Transverse colon (tissue), 4 donors: Measurements from ENCODE around the gene C14orf180. TPM values are rescaled to one million over a fixed set of nuclear protein-coding genes. Genes with fewer than 3 reads are reported as not detected.
A peak's percentile ranks its signal among the peaks of the same experiment; 100 is the strongest.

Experiments used
- DNase-seq: peaks from one replicate; pipeline ENCODE4 v3.0.0-alpha.2; 2019
- H3K27ac ChIP-seq, 4 donors: fragments of 200-600 bp; sonication (generic); 2 replicates each; pipeline ENCODE4 v1.5.1; 2016 to 2018; ENCODE audit warnings: inconsistent platforms in 4 of 4
- H3K27me3 ChIP-seq: fragments of 200-600 bp; sonication (generic); 2 replicates; pipeline ENCODE4 v1.5.1; 2017; ENCODE audit warnings: inconsistent platforms
- H3K36me3 ChIP-seq, 4 donors: fragments of 200-600 bp; sonication (generic); 2 replicates each; pipeline ENCODE4 v1.5.1; 2017 to 2019; ENCODE audit warnings: inconsistent platforms in 4 of 4
- H3K4me1 ChIP-seq, 4 donors: fragments of 200-600 bp; sonication (generic); 2 replicates each; pipeline ENCODE4 v1.5.1; 2017 to 2020; ENCODE audit warnings: inconsistent platforms in 4 of 4
- H3K4me3 ChIP-seq, 4 donors: fragments of 200-600 bp; sonication (generic); 1 replicate in 1 of 4; 2 replicates in 3 of 4; pipeline versions ENCODE4 v1.5.1 to v1.6.1; 2017 to 2019; ENCODE audit warnings: inconsistent platforms in 4 of 4
- H3K9me3 ChIP-seq, 2 donors: fragments of 200-600 bp; sonication (generic); 2 replicates each; pipeline ENCODE4 v1.5.1; 2017 to 2019; ENCODE audit warnings: inconsistent platforms in 2 of 2
- EP300 ChIP-seq: sonication (generic); formaldehyde crosslinking; IDR thresholded peaks from one replicate; pipeline ENCODE4 v1.6.1; 2017; ENCODE audit warnings: antibody characterized with exemption, low read depth
- POLR2A ChIP-seq: fragments of 450-650 bp; IDR thresholded peaks from one replicate; pipeline ENCODE4 v1.6.1; 2016; ENCODE audit warnings: antibody characterized with exemption, mild to moderate bottlenecking, moderate library complexity
- POLR2AphosphoS5 ChIP-seq, 3 donors: sonication (generic); formaldehyde crosslinking; IDR thresholded peaks; one replicate each; pipeline ENCODE4 v1.6.1; 2016; ENCODE audit warnings: antibody characterized with exemption in 3 of 3
- WGBS, 2 donors: methylation state at CpG; one replicate each; pipeline ENCODE4 v1.1.5; 2018; ENCODE audit warnings: low coverage in 1 of 2; 5-methylcytosine and 5-hydroxymethylcytosine counted together
- in situ Hi-C, 4 donors: fragments of 200-750 bp; cut with MboI; loops; one replicate each; pipeline versions ENCODE4 v1.15.0 to v1.15.1; 2017; ENCODE audit warnings: low sequenced_read_pairs in 3 of 4, low pct_ligation_motif_present in 1 of 4, low pct_unique_long_range_greater_than_20kb in 1 of 4
- intact Hi-C: fragments of 100-400 bp; cut with DNase I; formaldehyde crosslinking; loops from one replicate; pipeline ENCODE4 v1.15.1; 2023; ENCODE audit warnings: low total_unique reads
- total RNA-seq, 4 donors: library from RNA; depleted of rRNA; stranded (reverse); fragments of >200 nt; gene quantifications; one replicate each; pipeline ENCODE4 v1.1.0, GENCODE V29; 2016
- TF ChIP-seq, protein P1 (sequence below), 5 experiments: fragments of 200-600 bp in 3 of 5; fragments of 450-650 bp in 2 of 5; sonication (generic) in 3 of 5; IDR thresholded peaks; 1 replicate in 2 of 5; 2 replicates in 3 of 5; pipeline ENCODE4 v1.5.1; 2016 to 2017; ENCODE audit warnings: antibody characterized with exemption in 5 of 5, inconsistent platforms in 3 of 5, mild to moderate bottlenecking in 2 of 5, moderate library complexity in 1 of 5

The C14orf180 gene
- total RNA-seq, 4 donors from 2014 or later, result 0.32 to 2.3 (median 1.1) TPM; not detected in 1

DNA sequence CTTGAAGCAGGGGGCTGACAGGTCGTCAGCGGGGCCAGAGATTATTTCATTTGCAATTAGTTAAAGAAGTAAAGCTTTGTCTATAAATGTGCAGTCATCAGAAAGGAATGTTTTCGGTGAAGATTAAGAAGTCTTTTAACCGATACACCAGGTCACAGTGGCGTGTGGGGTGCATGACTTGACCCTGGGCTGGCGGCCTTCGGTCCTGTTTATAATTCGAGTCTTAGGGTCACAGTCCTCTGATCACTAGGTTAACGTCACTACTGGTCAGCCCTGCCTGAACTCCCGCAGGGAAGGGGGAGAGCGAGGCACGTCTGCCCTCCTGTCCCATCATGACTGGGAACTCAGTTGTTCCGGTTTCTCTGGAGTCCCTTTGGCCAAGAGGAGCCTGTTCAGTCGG lies 5.0 kb upstream of the C14orf180 start:
- Histone ChIP-seq H3K27me3 (peaks cover 6% of the 10 kb centered on the region), H3K4me1 (peaks cover 0 to 36% (median 27%) of the 10 kb centered on the region in 4 donors), H3K36me3 (no peaks in the 10 kb centered on the region), H3K9me3 (no peaks in the 10 kb centered on the region), H3K27ac (no peak overlapping the region), H3K4me3 (no peak overlapping the region)
- no peak for DNase-seq
- in situ Hi-C loops (loop anchor here (25.0 kb wide), 1 partner anchor 437 kb away; the partner anchor contains the start of gene KIF26A (in 4 of the 4)), intact Hi-C loops (no loop called here)
- 62 to 75% methylated on average over 5 to 14 of the region's 14 CpGs for WGBS, 2 donors
- TF ChIP-seq POLR2AphosphoS5 (IDR thresholded peaks at IDR 0.05), result no peak
- TF ChIP-seq, protein P1, sequence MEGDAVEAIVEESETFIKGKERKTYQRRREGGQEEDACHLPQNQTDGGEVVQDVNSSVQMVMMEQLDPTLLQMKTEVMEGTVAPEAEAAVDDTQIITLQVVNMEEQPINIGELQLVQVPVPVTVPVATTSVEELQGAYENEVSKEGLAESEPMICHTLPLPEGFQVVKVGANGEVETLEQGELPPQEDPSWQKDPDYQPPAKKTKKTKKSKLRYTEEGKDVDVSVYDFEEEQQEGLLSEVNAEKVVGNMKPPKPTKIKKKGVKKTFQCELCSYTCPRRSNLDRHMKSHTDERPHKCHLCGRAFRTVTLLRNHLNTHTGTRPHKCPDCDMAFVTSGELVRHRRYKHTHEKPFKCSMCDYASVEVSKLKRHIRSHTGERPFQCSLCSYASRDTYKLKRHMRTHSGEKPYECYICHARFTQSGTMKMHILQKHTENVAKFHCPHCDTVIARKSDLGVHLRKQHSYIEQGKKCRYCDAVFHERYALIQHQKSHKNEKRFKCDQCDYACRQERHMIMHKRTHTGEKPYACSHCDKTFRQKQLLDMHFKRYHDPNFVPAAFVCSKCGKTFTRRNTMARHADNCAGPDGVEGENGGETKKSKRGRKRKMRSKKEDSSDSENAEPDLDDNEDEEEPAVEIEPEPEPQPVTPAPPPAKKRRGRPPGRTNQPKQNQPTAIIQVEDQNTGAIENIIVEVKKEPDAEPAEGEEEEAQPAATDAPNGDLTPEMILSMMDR (IDR thresholded peaks at IDR 0.05), result no peak
- no peak for TF ChIP-seq POLR2A
- TF ChIP-seq EP300, result no peak

DNA sequence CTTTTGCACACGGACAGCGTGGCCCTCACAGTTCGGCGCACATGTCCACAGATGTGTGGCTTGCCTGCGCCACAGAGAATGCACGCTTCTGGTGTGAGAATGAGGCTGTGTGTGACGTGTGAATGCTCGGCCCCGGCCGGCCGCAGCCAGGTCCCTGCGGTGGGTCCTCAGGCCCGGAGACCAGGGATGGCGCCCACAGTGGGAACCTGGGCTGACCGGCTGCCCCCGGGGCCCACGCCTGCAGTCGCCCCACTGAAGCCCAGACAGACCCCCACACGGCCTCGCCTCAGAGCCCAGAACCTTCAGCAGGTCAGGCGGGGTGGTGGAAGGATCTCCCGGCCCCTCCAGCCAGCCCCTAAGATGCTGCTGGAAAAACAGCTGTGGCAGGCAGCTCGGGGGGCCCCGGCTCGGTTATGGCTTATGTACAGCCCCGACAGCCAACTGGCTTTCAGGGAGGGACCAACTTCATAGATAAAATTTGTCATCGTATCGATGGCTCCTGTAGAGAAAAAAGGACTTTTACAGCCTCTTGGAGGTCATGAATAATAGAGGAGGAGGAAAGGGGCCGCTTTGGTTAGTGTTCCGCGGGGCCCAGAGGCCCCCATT lies 4.5 kb upstream of the C14orf180 start:
- Histone ChIP-seq H3K27me3 (peaks cover under 1% of the 10 kb centered on the region), H3K4me3 (no peak overlapping the region), H3K4me1 (peaks cover 0 to 42% (median 32%) of the 10 kb centered on the region in 4 donors), H3K9me3 (no peaks in the 10 kb centered on the region), H3K36me3 (no peaks in the 10 kb centered on the region), H3K27ac (no peak overlapping the region)
- in situ Hi-C loops (loop anchor here (25.0 kb wide), 1 partner anchor 438 kb away; the partner anchor contains the start of gene KIF26A (in 4 of the 4)), intact Hi-C loops (no loop called here)
- 83 to 85% methylated on average over 4 to 29 of the region's 31 CpGs for WGBS, 2 donors
- no peak for DNase-seq
- TF ChIP-seq, protein P1 (IDR thresholded peaks at IDR 0.05), result no peak
- TF ChIP-seq POLR2A (no peak), POLR2AphosphoS5 (IDR thresholded peaks at IDR 0.05) (no peak), EP300 (no peak)

DNA sequence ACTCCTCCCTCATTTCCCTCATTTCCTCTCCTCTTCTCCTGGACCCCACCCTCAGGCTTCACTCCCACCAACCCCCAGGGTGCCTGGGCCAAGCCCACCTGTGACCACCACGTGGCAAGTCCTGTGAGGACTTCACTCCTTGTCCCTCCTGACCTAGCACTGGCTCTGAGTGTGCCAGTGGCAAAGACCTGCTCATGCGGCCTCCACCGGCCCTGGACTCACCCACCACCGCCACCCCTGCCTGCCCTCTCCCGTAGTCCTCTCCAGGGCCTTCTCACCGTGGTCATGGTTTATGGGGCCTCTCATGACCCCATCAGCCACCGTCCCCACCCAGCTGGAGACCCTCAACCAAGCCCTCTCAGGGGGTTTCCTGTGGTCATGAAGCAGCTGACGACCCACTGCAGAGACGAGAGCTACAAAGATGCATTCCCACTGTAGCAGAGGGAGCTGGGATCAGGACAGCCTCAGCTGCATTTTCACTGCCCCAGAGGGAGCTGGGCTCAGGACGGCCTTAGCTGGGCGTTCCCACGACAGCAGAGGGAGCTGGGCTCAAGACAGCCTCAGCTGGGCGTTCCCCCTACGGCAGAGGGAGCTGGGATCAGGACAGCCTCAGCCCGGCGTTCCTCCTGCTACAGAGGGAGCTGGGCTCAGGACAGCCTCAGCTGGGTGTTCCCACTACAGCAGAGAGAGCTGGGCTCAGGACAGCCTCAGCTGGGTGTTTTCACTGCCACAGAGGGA lies 3.2 kb upstream of the C14orf180 start:
- WGBS, 2 donors, result 48 to 74% methylated on average over 4 to 16 of the region's 16 CpGs
- Histone ChIP-seq H3K9me3 (no peaks in the 10 kb centered on the region), H3K4me1 (peaks cover 0 to 52% (median 33%) of the 10 kb centered on the region in 4 donors), H3K27me3 (no peaks in the 10 kb centered on the region), H3K27ac (peak overlapping the region; percentile 52 to 74 (median 72)), H3K36me3 (no peaks in the 10 kb centered on the region), H3K4me3 (no peak overlapping the region)
- TF ChIP-seq POLR2A (no peak), EP300 (no peak), POLR2AphosphoS5 (IDR thresholded peaks at IDR 0.05) (no peak)
- TF ChIP-seq, protein P1 (IDR thresholded peaks at IDR 0.05), result no peak
- intact Hi-C loops, result no loop called here
- in situ Hi-C loops, result no loop called here
- peak; percentile 65 for DNase-seq

DNA sequence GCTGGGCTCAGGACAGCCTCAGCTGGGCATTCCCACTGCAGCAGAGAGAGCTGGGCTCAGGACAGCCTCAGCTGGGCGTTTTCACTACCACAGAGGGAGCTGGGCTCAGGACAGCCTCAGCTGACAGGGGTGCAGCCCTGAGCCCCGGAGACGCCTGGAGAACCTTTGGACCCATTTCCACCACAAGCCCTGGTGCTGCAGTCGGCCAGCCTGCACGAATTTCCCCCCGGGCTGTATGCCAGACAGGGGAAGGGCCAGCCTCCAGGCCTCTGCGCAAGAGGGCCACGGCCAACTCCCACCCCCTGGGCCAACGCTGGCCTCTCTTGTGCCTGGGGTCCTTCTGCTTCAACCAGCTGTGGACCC lies 2.6 kb upstream of the C14orf180 start:
- in situ Hi-C loops, result no loop called here
- Histone ChIP-seq H3K4me3 (no peak overlapping the region), H3K4me1 (peaks cover 0 to 52% (median 33%) of the 10 kb centered on the region in 4 donors), H3K27me3 (peaks cover 2% of the 10 kb centered on the region), H3K9me3 (no peaks in the 10 kb centered on the region), H3K36me3 (no peaks in the 10 kb centered on the region), H3K27ac (peak overlapping the region; percentile 52 to 74 (median 72))
- TF ChIP-seq POLR2A (no peak), EP300 (no peak), POLR2AphosphoS5 (IDR thresholded peaks at IDR 0.05) (no peak)
- TF ChIP-seq, protein P1 (IDR thresholded peaks at IDR 0.05), result no peak
- WGBS, 2 donors, result 37 to 47% methylated on average over 2 to 9 of the region's 9 CpGs
- intact Hi-C loops, result no loop called here
- DNase-seq, result peak; percentile 83
